ENCODE results near the gene SAMD9L. TPM values are rescaled to one million over a fixed set of nuclear protein-coding genes. Genes with fewer than 3 reads are reported as not detected.

The SAMD9L gene
- total RNA-seq, result 17.2 and 22.4 TPM in 2 replicates

GRCh38 chr7:93148144-93148543 lies at the start of gene SAMD9L:
Gene SAMD9L (minus strand): TSS chr7:93148385. CDS start chr7:93135971, 12,414 bp downstream.
- intact Hi-C loops (cut with micrococcal nuclease), result loop anchor here (1.0 to 10.0 kb wide), 5 partner anchors 17 to 1206 kb away; partner anchors contain the start of genes AKAP9, BET1 and FAM133B
- Mint-ChIP-seq H3K4me1 (ENCODE audit: low read depth) (peaks cover 63% of the 10 kb centered on the region), H3K27me3 (ENCODE audit: insufficient read depth) (no peaks in the 10 kb centered on the region), H3K9me3 (peaks cover 7% of the 10 kb centered on the region), H3K27ac (peak within 1 kb of the TSS; percentile 93), H3K36me3 (ENCODE audit: low read depth) (peaks cover 25% of the 10 kb centered on the region), H3K4me3 (peak within 1 kb of the TSS; percentile 93)
- no peak for DNase-seq (ENCODE audit: low spot score)

- no peaks in the 10 kb centered on the region for H3K4me1 Mint-ChIP-seq (ENCODE audit: low read depth)
- H3K36me3 Mint-ChIP-seq (ENCODE audit: low read depth), result no peaks in the 10 kb centered on the region
- no peak for DNase-seq (ENCODE audit: low spot score)
- intact Hi-C loops (cut with micrococcal nuclease), result no loop called here
- H3K27ac Mint-ChIP-seq, result no peak overlapping the region
- peaks cover 27% of the 10 kb centered on the region for H3K27me3 Mint-ChIP-seq (ENCODE audit: insufficient read depth)
- H3K4me3 Mint-ChIP-seq, result no peak overlapping the region
- H3K9me3 Mint-ChIP-seq, result no peaks in the 10 kb centered on the region
Measured at GRCh38 chr7:93196336-93196735, 48.2 kb upstream of the SAMD9L start.

GRCh38 chr7:93194386-93194785 lies 46.2 kb upstream of the SAMD9L start:
- Mint-ChIP-seq H3K4me3 (no peak overlapping the region), H3K27me3 (ENCODE audit: insufficient read depth) (peaks cover 33% of the 10 kb centered on the region), H3K9me3 (no peaks in the 10 kb centered on the region), H3K27ac (no peak overlapping the region), H3K4me1 (ENCODE audit: low read depth) (no peaks in the 10 kb centered on the region), H3K36me3 (ENCODE audit: low read depth) (no peaks in the 10 kb centered on the region)
- DNase-seq (ENCODE audit: low spot score), result no peak
- intact Hi-C loops (cut with micrococcal nuclease), result no loop called here

GRCh38 chr7:93188870-93189634 lies 40.9 kb upstream of the SAMD9L start:
- Mint-ChIP-seq H3K9me3 (no peaks in the 10 kb centered on the region), H3K4me3 (no peak overlapping the region), H3K36me3 (ENCODE audit: low read depth) (no peaks in the 10 kb centered on the region), H3K4me1 (ENCODE audit: low read depth) (no peaks in the 10 kb centered on the region), H3K27me3 (ENCODE audit: insufficient read depth) (peaks cover 37% of the 10 kb centered on the region), H3K27ac (no peak overlapping the region)
- no peak for DNase-seq (ENCODE audit: low spot score)
- intact Hi-C loops (cut with micrococcal nuclease), result no loop called here

- intact Hi-C loops (cut with micrococcal nuclease), result no loop called here
Measured at GRCh38 chr7:93185303-93186027, 37.3 kb upstream of the SAMD9L start.

GRCh38 chr7:93179173-93179572 lies 31.0 kb upstream of the SAMD9L start:
- Mint-ChIP-seq H3K4me3 (no peak overlapping the region), H3K4me1 (ENCODE audit: low read depth) (no peaks in the 10 kb centered on the region), H3K36me3 (ENCODE audit: low read depth) (no peaks in the 10 kb centered on the region), H3K27me3 (ENCODE audit: insufficient read depth) (peaks cover 24% of the 10 kb centered on the region), H3K27ac (no peak overlapping the region), H3K9me3 (no peaks in the 10 kb centered on the region)
- intact Hi-C loops (cut with micrococcal nuclease), result no loop called here
- no peak for DNase-seq (ENCODE audit: low spot score)

More at GRCh38 chr7:93185303-93186027, 37.3 kb upstream of the SAMD9L start:
- no peak overlapping the region for H3K27ac Mint-ChIP-seq
- H3K4me3 Mint-ChIP-seq, result no peak overlapping the region
- H3K36me3 Mint-ChIP-seq (ENCODE audit: low read depth), result no peaks in the 10 kb centered on the region
- no peaks in the 10 kb centered on the region for H3K4me1 Mint-ChIP-seq (ENCODE audit: low read depth)
- no peaks in the 10 kb centered on the region for H3K9me3 Mint-ChIP-seq
- DNase-seq (ENCODE audit: low spot score), result no peak
- H3K27me3 Mint-ChIP-seq (ENCODE audit: insufficient read depth), result peaks cover 33% of the 10 kb centered on the region

GRCh38 chr7:93178213-93178612 lies 30.0 kb upstream of the SAMD9L start:
- no peaks in the 10 kb centered on the region for H3K9me3 Mint-ChIP-seq
- intact Hi-C loops (cut with micrococcal nuclease), result no loop called here
- no peak overlapping the region for H3K4me3 Mint-ChIP-seq

GRCh38 chr7:93176992-93177580 lies 28.9 kb upstream of the SAMD9L start:
- H3K4me3 Mint-ChIP-seq, result no peak overlapping the region
- no peak for DNase-seq (ENCODE audit: low spot score)
- no peaks in the 10 kb centered on the region for H3K4me1 Mint-ChIP-seq (ENCODE audit: low read depth)
- H3K36me3 Mint-ChIP-seq (ENCODE audit: low read depth), result no peaks in the 10 kb centered on the region
- peaks cover 22% of the 10 kb centered on the region for H3K27me3 Mint-ChIP-seq (ENCODE audit: insufficient read depth)
- intact Hi-C loops (cut with micrococcal nuclease), result no loop called here
- H3K27ac Mint-ChIP-seq, result no peak overlapping the region
- H3K9me3 Mint-ChIP-seq, result peaks cover 5% of the 10 kb centered on the region

More at GRCh38 chr7:93178213-93178612, 30.0 kb upstream of the SAMD9L start:
- no peaks in the 10 kb centered on the region for H3K4me1 Mint-ChIP-seq (ENCODE audit: low read depth)
- no peak for DNase-seq (ENCODE audit: low spot score)
- no peaks in the 10 kb centered on the region for H3K36me3 Mint-ChIP-seq (ENCODE audit: low read depth)
- no peak overlapping the region for H3K27ac Mint-ChIP-seq
- peaks cover 24% of the 10 kb centered on the region for H3K27me3 Mint-ChIP-seq (ENCODE audit: insufficient read depth)

- H3K4me1 Mint-ChIP-seq (ENCODE audit: low read depth), result no peaks in the 10 kb centered on the region
- H3K27me3 Mint-ChIP-seq (ENCODE audit: insufficient read depth), result peaks cover 16% of the 10 kb centered on the region
- H3K9me3 Mint-ChIP-seq, result peaks cover 18% of the 10 kb centered on the region
- intact Hi-C loops (cut with micrococcal nuclease), result no loop called here
- H3K36me3 Mint-ChIP-seq (ENCODE audit: low read depth), result no peaks in the 10 kb centered on the region
- H3K4me3 Mint-ChIP-seq, result no peak overlapping the region
- H3K27ac Mint-ChIP-seq, result no peak overlapping the region
- DNase-seq (ENCODE audit: low spot score), result no peak
Measured at GRCh38 chr7:93175219-93175618, 27.0 kb upstream of the SAMD9L start.

GRCh38 chr7:93172683-93173082 lies 24.5 kb upstream of the SAMD9L start:
- Mint-ChIP-seq H3K27ac (no peak overlapping the region), H3K9me3 (peaks cover 33% of the 10 kb centered on the region), H3K36me3 (ENCODE audit: low read depth) (no peaks in the 10 kb centered on the region), H3K4me3 (no peak overlapping the region), H3K4me1 (ENCODE audit: low read depth) (no peaks in the 10 kb centered on the region), H3K27me3 (ENCODE audit: insufficient read depth) (peaks cover 13% of the 10 kb centered on the region)
- DNase-seq (ENCODE audit: low spot score), result no peak
- intact Hi-C loops (cut with micrococcal nuclease), result no loop called here

GRCh38 chr7:93171606-93172226 lies 23.5 kb upstream of the SAMD9L start:
- intact Hi-C loops (cut with micrococcal nuclease), result no loop called here
- Mint-ChIP-seq H3K27me3 (ENCODE audit: insufficient read depth) (peaks cover 4% of the 10 kb centered on the region), H3K9me3 (peaks cover 39% of the 10 kb centered on the region), H3K36me3 (ENCODE audit: low read depth) (peaks cover 4% of the 10 kb centered on the region), H3K4me1 (ENCODE audit: low read depth) (no peaks in the 10 kb centered on the region), H3K27ac (no peak overlapping the region), H3K4me3 (no peak overlapping the region)
- DNase-seq (ENCODE audit: low spot score), result no peak

GRCh38 chr7:93165447-93165846 lies 17.3 kb upstream of the SAMD9L start:
- H3K36me3 Mint-ChIP-seq (ENCODE audit: low read depth), result peaks cover 11% of the 10 kb centered on the region
- no peak overlapping the region for H3K27ac Mint-ChIP-seq
- H3K4me1 Mint-ChIP-seq (ENCODE audit: low read depth), result no peaks in the 10 kb centered on the region

More at GRCh38 chr7:93165447-93165846, 17.3 kb upstream of the SAMD9L start:
- Mint-ChIP-seq H3K27me3 (ENCODE audit: insufficient read depth) (peaks cover 2% of the 10 kb centered on the region), H3K4me3 (no peak overlapping the region), H3K9me3 (peaks cover 40% of the 10 kb centered on the region)
- DNase-seq (ENCODE audit: low spot score), result no peak
- intact Hi-C loops (cut with micrococcal nuclease), result loop anchor here (2.0 to 5.0 kb wide), 2 partner anchors 17 to 48 kb away; partner anchors contain the start of genes SAMD9 and SAMD9L
